Lower leg skin (tissue), 3 donors: Measurements from ENCODE around the gene NRK.

ENCODE experiments used
- POLR2A ChIP-seq, 2 donors: fragments of 450-650 bp; IDR thresholded peaks; one replicate each; pipeline ENCODE4 v1.6.1; 2016 to 2017; ENCODE audit warnings: antibody characterized with exemption in 2 of 2, mild to moderate bottlenecking in 1 of 2, moderate library complexity in 1 of 2
- TF ChIP-seq, protein P1 (sequence below), 3 donors: fragments of 450-650 bp; IDR thresholded peaks; one replicate each; pipeline ENCODE4 v1.5.1; 2016; ENCODE audit warnings: antibody characterized with exemption in 3 of 3, mild to moderate bottlenecking in 3 of 3, moderate library complexity in 2 of 3

DNA sequence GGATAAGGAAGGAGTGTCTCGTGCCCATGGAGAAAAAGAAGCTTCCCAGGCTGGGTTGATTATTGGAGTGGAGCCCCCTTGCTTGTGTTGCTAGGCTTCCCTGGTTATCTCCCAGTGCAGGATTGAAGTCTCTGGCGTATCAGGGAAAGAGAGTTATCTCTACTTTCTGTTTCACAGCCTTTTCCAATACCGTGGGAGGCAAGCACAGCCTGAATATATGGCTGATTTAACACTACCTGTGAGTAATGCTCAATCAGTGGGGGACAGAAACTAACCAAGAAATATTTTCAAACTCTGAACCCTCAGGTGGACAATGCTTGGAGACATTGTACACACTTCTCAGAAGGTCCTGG lies 151.0 kb downstream of the NRK start:
- TF ChIP-seq, protein P1, sequence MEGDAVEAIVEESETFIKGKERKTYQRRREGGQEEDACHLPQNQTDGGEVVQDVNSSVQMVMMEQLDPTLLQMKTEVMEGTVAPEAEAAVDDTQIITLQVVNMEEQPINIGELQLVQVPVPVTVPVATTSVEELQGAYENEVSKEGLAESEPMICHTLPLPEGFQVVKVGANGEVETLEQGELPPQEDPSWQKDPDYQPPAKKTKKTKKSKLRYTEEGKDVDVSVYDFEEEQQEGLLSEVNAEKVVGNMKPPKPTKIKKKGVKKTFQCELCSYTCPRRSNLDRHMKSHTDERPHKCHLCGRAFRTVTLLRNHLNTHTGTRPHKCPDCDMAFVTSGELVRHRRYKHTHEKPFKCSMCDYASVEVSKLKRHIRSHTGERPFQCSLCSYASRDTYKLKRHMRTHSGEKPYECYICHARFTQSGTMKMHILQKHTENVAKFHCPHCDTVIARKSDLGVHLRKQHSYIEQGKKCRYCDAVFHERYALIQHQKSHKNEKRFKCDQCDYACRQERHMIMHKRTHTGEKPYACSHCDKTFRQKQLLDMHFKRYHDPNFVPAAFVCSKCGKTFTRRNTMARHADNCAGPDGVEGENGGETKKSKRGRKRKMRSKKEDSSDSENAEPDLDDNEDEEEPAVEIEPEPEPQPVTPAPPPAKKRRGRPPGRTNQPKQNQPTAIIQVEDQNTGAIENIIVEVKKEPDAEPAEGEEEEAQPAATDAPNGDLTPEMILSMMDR (IDR thresholded peaks at IDR 0.05) = no peak
- no peak for TF ChIP-seq POLR2A (IDR thresholded peaks at IDR 0.05)
